GM06990 (cell line): Measurements from ENCODE around the gene OGDH.

ENCODE experiments used
- DNase-seq: peaks from one replicate; pipeline ENCODE4 v3.0.0-alpha.2; 2011; ENCODE audit not compliant: insufficient read length; ENCODE audit errors: extremely low read depth
- H3K27me3 ChIP-seq: replicated peaks from 2 replicates; pipeline ENCODE4 v1.6.0; 2011; ENCODE audit warnings: low read length; ENCODE audit not compliant: control insufficient read depth, insufficient read depth
- H3K36me3 ChIP-seq: 2 replicates; pipeline ENCODE4 v1.5.1; 2011; ENCODE audit warnings: low read length; ENCODE audit not compliant: control insufficient read depth, insufficient read depth
- H3K4me3 ChIP-seq: replicated peaks from 2 replicates; pipeline ENCODE4 v1.5.1; 2011; ENCODE audit warnings: low read depth, mild to moderate bottlenecking, control low read depth, low read length
- TF ChIP-seq, protein P1 (sequence below): IDR thresholded peaks from 2 replicates; pipeline ENCODE4 v1.5.1; 2011; ENCODE audit warnings: low read length, control low read depth, mild to moderate bottlenecking, inconsistent platforms; ENCODE audit not compliant: insufficient read depth, poor library complexity, severe bottlenecking

Gene OGDH

DNA sequence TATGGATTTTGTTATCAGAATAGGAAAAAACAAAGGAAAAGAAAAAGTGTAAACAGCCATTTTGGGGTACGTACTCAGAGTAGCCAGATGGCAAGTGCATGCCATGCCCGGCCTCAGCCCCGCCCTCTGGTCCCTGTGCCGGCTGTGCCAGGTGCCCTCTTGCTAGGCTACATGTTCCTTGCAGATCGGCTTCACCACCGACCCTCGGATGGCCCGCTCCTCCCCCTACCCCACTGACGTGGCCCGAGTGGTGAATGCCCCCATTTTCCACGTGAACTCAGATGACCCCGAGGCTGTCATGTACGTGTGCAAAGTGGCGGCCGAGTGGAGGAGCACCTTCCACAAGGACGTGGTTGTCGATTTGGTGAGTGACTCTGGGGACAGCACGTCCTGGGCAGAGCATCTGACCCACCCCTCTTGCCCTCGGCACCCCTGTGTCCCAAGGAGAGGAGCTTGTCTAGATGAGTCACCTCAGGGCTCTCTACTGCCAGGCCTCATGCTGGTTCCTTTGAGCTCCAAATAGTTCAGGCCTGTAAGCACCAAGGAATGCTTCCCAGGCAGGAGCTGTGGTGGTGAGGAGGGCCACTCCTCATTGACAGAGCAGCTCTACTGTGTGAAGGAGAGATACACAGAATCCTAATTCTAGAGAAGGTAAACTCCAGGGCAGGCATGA lies 87.3 kb downstream of the OGDH start:
- Histone ChIP-seq H3K27me3 (no peaks in the 10 kb centered on the region), H3K4me3 (no peak overlapping the region), H3K36me3 (peaks cover 37% of the 10 kb centered on the region)
- no peak for DNase-seq
- TF ChIP-seq, protein P1, sequence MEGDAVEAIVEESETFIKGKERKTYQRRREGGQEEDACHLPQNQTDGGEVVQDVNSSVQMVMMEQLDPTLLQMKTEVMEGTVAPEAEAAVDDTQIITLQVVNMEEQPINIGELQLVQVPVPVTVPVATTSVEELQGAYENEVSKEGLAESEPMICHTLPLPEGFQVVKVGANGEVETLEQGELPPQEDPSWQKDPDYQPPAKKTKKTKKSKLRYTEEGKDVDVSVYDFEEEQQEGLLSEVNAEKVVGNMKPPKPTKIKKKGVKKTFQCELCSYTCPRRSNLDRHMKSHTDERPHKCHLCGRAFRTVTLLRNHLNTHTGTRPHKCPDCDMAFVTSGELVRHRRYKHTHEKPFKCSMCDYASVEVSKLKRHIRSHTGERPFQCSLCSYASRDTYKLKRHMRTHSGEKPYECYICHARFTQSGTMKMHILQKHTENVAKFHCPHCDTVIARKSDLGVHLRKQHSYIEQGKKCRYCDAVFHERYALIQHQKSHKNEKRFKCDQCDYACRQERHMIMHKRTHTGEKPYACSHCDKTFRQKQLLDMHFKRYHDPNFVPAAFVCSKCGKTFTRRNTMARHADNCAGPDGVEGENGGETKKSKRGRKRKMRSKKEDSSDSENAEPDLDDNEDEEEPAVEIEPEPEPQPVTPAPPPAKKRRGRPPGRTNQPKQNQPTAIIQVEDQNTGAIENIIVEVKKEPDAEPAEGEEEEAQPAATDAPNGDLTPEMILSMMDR = no peak

DNA sequence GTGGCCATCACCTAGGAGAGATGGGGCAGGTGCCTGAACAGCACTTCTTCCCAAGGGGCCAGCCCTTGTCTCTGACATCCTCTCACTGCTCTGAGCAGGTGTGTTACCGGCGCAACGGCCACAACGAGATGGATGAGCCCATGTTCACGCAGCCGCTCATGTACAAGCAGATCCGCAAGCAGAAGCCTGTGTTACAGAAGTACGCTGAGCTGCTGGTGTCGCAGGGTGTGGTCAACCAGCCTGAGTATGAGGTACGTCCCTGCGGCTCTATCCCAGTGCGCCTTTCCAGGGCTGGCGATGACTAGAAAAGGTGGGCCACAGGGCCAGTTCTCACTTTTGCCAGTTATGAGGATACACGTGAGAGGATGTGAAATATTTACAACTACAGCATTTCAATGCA lies 87.9 kb downstream of the OGDH start:
- no peak for DNase-seq
- Histone ChIP-seq H3K36me3 (peaks cover 38% of the 10 kb centered on the region), H3K27me3 (no peaks in the 10 kb centered on the region), H3K4me3 (no peak overlapping the region)
- TF ChIP-seq, protein P1 = no peak

DNA sequence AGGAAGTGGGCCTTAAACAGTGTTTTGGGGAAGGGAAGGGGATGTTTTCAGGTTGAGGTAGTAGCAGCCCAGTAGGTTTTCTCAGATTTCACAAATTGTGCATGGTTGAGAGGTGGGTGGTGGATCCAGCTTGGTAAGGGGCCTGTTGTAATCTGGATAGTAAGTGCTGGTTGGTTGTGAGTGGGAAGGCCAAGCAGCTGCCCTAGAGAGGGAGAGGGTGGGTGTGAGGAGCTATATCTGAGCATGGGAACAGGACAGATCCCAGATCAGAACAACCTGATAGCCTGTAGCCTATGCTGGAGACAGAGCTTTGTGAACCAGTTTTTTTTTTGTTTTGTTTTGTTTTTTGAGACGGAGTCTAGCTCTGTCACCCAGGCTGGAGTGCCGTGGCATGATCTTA lies 88.3 kb downstream of the OGDH start:
- H3K36me3 ChIP-seq = peaks cover 39% of the 10 kb centered on the region

DNA sequence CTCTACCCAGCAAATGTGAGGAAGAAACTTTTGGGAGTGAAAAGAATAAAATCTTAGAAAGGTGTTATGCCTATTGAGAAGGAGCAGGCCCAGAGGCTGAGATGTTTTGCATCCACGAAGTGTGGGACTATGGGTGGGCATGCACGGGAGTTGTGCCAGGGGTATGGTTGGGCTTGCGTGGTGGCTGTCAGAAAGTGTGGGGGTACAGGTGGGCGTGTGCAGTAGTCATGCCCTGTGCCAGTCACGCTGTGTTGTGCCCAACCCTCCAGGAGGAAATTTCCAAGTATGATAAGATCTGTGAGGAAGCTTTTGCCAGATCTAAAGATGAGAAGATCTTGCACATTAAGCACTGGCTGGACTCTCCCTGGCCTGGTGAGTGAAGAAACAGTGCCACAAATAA lies 89.3 kb downstream of the OGDH start:
- Histone ChIP-seq H3K27me3 (no peaks in the 10 kb centered on the region), H3K4me3 (no peak overlapping the region), H3K36me3 (peaks cover 43% of the 10 kb centered on the region)
- DNase-seq = no peak
- TF ChIP-seq, protein P1 = no peak

More for the DNA sequence above, 88.3 kb downstream of the OGDH start:
- H3K4me3 ChIP-seq = no peak overlapping the region
- H3K27me3 ChIP-seq = no peaks in the 10 kb centered on the region
- TF ChIP-seq, protein P1 = no peak
- DNase-seq = no peak

DNA sequence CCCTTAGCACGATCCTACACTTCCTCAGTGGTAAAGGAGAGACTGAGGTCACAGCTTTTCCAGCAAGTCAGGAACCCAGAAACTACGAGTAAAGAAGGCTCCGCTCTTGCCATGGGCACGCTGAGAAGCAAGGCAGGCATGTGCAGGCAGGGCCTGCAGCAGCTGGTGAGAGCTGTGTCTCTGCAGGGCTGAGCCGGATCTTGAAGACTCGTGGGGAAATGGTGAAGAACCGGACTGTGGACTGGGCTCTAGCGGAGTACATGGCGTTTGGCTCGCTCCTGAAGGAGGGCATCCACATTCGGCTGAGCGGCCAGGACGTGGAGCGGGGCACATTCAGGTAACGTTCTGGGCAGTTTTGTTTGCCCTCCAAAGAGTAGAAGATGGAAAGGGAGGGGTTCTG lies 90.3 kb downstream of the OGDH start:
- no peak overlapping the region for H3K4me3 ChIP-seq
- H3K27me3 ChIP-seq = no peaks in the 10 kb centered on the region
- no peak for DNase-seq
- TF ChIP-seq, protein P1 = no peak
- peaks cover 49% of the 10 kb centered on the region for H3K36me3 ChIP-seq
